SK-N-MC (cell line): Measurements from ENCODE around the gene IRS1.

Source experiments
- EZH2 ChIP-seq: fragments of 200-600 bp; sonication (generic); IDR thresholded peaks from one replicate; pipeline ENCODE4 v1.6.1; 2017; ENCODE audit warnings: antibody characterized with exemption
- FOXP2 ChIP-seq: optimal IDR thresholded peaks from 2 replicates; pipeline ENCODE3; 2011; ENCODE audit warnings: mild to moderate bottlenecking, moderate library complexity; ENCODE audit not compliant: insufficient read depth; ENCODE audit errors: extremely low read length, control extremely low read depth
- POLR2AphosphoS5 ChIP-seq: IDR thresholded peaks from 2 replicates; pipeline ENCODE4 v1.6.1; 2012; ENCODE audit warnings: mild to moderate bottlenecking, low read depth, low read length, borderline replicate concordance

DNA sequence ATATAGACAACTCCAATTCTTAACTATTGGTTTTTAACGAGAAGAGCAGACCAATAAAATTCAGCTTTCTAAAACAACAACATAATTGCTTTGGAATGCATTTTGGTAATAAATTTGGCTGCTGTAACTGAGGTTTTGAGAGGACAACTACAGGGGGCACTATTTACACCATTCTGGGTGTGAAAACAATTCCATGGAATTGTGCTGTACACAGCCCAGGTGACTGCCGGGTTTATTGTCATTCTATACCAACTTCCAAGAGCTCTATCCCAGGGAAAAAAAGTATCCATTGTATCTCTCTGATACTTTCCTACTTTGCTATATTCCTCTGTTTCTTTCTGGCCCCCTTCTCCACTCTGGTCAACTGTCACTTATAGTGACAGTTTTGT is 38.4 kb downstream of the IRS1 start:
- TF ChIP-seq FOXP2 (no peak), POLR2AphosphoS5 (no peak), EZH2 (no peak)
